HG03520 (cell line): ENCODE results near the gene GOLGA6C.
"Not testable (repeated sequence)": the region's sequence is repeated elsewhere in the genome, so short reads cannot be mapped to it uniquely, and the experiment has no call there.

ENCODE experiments used
- ATAC-seq: cut with Tn5 transposase; IDR thresholded peaks from one replicate; pipeline ENCODE4 v1.9.1; 2021; ENCODE audit warnings: mild to moderate bottlenecking, moderate library complexity; ENCODE audit not compliant: unreplicated experiment

Gene GOLGA6C

DNA sequence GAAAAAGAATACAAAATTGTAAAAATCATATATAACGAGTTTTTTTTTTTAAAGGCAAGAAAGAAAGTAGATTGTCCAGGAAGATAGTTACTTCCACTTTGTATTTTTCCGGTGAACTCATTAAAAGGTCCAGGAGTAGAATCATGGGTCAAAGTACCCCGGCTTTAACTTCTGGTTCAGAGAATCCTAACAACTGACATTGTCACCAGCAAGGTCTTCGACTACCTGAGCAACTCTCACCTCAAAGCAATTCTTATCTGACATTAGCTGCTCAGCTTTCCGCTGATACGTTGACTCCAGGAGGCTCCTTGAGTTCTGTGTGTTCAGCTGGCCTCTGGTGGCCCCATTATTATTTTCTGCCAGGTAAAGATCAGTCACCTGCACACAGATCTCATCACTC is 9.1 kb upstream of the GOLGA6C start:
- not testable (repeated sequence) for ATAC-seq

DNA sequence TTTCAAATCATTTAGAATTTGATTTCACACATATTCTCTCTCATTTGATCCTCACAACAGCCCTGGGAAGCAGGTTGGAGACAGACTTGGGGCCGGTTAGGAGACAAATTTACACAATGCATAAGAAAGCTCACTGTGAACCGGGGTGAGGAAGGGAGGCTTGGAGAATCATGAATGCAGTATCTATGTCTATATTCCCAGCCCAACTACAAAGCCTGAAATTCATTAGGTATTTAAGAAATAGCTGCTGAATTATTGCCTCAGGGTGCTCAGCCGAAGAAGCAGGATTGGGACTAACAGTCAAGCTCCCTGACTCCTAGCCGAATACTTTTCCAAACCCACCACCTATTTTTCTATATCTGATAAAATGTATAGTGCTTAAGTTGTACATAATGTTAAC is 8.4 kb upstream of the GOLGA6C start:
- ATAC-seq = no peak

DNA sequence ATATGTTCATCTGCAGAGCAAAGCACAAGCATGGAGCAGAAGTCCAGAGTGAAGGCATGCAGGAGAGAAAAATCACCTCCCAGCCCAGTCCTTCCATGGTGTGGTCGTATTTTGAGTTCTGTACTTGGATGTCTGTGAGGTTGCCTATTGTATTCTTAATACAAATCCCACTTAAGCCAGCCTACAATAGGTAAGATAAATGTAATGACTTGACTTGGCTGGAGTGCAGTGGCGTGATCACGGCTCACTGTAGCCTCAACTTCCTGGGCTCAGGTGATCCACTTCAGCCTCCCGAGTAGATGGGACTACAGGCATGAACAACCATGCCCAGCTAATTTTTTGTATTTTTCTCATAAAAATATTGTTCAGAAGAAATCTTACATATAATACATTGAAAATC is 6.8 kb upstream of the GOLGA6C start:
- ATAC-seq = not testable (repeated sequence)

DNA sequence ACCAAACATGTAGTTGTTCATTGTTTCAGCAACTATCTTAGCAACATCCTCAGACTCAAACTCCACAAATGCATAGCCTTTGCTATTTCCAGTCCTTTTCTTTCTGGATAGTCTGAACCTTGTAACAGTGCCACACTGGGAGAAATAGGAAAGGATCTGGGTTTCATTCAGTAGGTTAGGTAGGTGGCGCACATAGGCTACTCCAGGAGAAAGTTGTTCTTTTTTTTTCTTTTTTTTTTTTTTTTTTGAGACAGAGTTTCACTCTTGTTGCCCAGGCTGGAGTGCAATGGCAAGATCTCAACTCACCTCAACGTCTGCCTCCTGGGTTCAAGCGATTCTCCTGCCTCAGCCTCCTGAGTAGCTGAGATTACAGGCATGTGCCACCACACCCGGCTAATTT is 5.8 kb upstream of the GOLGA6C start:
- not testable (repeated sequence) for ATAC-seq

DNA sequence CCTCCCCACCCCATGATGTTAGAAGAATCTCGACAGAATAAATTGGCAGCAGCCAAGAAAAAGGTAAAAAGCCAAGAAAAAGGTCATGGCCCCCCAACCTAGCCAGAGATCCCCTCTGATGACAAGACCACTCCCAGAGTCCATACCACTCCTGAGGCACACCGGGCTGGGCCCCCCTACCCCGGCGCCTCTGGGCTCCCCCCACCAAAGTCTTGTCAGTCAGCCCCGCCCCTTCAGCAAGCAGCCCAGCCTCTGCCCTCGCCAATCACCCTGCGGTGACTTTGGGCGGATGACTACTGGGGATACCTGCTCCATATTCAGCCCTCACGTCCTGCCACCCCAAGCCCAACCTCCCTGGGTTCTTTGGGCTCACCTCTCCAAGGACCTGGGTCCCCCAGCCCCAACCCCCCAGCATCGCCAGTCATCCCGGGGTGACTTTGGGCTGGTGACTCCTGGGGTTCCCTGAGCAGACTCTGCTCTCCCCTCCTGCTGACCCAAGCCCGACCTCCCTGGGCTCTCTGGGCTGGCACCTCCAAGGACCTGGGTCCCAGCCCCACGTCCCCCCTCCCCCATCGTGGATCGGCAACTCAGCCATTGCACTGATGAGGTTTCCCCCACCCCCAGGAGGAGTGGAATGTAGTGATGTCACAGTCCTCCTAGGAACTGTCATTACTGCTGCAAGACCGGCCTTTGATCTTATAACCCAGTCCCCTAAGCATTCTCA is 648 bp downstream of the GOLGA6C start:
- ATAC-seq = not testable (repeated sequence)

DNA sequence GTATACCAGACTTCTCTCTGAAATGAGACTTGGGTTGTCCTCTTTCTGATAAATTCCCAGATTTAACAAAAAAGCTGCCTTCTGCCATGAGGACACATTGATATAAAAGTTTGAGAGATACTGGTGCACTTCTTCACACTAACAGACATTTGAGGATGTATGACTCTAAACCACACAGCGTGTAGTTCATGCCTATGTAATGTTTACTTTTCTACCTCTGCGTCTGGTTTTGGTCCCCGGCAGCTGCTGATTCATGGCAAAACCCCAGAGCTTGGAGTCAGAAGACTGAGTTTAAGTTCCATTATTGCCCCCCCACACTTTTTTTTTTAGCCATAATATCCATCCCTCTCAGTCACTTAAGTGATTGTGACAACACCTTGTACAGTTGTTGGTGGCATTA is 1.7 kb downstream of the GOLGA6C start:
- not testable (repeated sequence) for ATAC-seq

DNA sequence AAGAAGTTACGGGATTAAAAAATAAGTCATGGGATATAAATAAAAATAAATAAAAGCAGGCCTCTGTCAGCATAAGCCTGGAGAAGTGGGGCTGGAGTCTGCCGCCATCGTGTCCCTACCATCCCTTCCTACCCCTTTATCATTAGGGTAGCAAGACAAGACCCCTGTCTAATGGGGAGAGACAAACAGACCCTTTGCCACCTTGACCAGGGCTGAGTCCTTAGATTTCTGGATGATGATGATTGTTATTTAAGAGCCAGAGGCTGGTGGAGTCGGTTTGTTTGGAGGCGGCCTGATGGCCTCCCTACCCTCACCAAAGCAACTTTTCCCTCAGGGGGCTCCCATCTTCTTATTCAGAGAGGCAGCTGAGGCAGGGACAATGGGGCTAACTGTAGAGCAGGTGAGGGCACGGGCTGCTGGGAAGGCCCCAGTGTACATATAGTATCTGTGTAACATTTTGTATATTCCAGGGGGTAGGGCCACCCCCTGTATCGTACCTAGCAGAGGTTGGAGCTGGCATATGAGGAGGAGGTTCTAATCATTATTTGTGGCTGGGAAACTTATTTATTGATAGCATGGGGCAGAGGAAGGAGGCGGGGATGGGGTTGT is 15.7 kb downstream of the GOLGA6C start:
- not testable (repeated sequence) for ATAC-seq

DNA sequence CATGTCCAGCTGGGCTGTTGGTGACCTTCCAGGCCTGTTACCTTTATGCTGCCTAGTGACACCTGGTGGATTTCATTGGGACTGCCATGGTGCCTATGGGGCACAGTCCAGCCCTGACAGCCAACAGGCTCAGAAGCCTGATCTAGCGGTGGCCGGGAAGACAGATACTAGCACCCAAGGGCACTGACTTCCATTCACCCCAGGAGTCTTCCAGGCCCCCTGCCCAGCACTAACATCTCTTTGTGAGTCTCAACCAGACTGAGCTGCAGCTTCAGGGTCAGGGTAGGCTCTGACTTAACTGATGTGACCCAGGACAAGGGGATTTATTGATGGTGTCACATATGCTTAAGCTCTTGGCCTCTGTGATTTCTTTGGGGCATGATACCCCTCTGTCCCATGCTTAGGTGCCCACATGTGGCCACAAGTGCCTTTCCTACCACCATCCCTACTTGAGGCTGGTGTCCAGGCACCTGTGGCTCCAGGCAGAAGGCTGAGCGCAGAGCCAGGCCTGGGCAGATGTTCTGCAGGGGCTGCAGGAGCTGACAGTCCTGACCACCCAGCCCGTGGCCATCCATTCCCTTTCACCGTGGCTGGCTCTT is 16.5 kb downstream of the GOLGA6C start:
- ATAC-seq = not testable (repeated sequence)

DNA sequence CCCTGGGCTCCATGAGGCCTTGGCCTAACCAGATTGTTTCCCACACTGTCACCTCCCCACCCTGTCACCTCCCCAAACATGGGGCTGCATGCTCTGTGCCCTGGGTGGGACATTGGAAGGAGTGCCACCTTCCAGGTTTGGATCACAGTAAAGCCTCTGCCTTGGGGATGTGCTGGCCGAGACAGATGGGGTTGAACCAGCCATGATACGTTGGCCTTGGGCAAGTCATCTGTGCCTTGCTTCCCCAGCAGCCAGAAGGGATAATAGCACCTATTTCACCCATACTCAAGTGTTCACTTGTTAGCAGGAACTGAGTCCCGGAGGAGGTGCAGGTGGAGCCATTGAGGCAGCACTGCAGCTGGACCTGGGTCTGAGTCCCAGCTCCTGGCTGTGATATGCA is 17.5 kb downstream of the GOLGA6C start:
- not testable (repeated sequence) for ATAC-seq

DNA sequence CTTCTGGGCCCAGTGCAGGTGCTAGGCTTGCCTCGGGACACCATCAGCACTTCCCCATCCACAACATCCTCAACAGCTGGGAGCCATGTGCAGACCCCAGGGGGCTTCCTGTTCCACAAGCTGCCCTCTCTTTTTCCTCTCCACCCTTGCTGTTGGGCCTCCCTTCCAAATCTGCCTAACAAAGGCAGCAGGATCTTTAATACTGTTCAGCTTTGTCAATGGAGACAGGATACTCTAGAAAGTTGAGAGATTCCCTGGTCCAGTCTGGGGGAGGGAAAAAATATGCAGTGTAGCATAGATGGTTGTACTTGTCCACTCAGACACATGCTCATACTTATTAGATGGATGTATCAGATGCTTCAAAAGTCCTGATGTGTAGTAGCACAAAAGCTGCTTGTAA is 20.4 kb downstream of the GOLGA6C start:
- ATAC-seq = not testable (repeated sequence)

DNA sequence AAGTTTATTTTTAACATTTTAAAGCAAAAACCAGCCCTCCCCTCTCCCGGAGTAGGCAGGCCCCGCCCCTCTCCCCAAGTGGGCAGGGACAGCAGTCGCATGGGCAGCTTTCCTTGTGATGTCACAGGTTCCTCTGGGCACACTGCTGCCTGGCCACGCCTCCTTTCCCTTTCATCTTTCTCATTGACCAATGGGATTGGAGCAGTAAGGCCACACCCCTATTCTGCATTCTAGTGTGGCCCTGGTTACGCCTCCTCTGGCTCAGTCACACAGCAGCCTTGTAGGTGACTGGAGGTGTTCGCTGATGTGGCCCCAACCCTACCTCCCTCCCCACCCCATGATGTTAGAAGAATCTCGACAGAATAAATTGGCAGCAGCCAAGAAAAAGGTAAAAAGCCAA is 24.4 kb downstream of the GOLGA6C start, which contains the start of gene GOLGA6D:
TSS of gene GOLGA6D (plus strand) at position 264 of the 400 bp plus-strand sequence. CDS start at position 305, 41 bp downstream.
- ATAC-seq = not testable (repeated sequence)

DNA sequence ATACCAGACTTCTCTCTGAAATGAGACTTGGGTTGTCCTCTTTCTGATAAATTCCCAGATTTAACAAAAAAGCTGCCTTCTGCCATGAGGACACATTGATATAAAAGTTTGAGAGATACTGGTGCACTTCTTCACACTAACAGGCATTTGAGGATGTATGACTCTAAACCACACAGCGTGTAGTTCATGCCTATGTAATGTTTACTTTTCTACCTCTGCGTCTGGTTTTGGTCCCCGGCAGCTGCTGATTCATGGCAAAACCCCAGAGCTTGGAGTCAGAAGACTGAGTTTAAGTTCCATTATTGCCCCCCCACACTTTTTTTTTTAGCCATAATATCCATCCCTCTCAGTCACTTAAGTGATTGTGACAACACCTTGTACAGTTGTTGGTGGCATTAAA is 26.0 kb downstream of the GOLGA6C start:
- ATAC-seq = not testable (repeated sequence)

DNA sequence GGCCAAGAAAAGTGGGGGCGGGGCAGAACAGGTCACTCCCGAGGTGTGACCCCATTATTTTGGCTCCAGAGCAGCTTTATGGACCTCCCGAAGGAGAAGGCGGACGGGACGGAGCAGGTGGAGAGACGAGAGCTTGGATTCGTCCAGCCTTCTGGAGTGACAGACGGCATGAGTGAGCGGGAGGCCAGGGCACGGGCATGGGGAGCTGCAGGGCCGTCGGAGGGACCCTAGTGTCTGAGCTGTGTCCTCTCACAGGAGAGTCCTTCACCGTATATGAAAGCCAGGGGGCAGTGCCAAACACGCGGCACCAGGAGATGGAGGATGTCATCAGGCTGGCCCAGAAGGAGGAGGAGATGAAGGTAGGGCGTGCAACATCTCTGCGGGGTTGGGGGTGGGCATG is 35.5 kb downstream of the GOLGA6C start:
- not testable (repeated sequence) for ATAC-seq

DNA sequence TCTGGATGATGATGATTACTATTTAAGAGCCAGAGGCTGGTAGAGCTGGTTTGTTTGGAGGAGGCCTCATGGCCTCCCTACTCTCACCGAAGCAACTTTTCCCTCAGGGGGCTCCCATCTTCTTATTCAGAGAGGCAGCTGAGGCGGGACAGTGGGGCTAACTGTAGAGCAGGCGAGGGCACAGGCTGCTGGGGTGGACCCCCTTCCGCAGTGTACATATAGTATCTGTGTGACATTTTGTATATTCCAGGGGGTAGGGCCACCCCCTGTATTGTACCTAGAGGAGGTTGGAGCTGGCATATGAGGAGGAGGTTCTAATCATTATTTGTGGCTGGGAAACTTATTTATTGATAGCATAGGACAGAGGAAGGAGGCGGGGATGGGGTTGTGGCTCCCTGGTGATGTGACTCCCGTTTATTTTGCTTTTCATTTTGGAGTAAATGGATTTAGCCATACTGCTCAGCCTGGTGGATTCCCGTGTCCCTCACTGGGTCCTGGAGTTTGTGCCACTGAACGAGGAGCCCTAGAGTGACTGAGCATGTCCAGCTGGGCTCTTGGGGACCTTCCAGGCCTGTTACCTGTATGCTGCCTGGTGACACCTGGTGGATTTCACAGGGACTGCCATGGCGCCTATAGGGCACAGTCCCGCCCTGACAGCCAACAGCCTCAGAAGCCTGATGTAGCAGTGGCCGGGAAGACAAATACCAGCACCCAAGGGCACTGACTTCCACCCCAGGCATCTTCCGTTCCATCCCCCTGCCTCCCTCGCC is 40.6 kb downstream of the GOLGA6C start:
- peak; percentile 50 for ATAC-seq

DNA sequence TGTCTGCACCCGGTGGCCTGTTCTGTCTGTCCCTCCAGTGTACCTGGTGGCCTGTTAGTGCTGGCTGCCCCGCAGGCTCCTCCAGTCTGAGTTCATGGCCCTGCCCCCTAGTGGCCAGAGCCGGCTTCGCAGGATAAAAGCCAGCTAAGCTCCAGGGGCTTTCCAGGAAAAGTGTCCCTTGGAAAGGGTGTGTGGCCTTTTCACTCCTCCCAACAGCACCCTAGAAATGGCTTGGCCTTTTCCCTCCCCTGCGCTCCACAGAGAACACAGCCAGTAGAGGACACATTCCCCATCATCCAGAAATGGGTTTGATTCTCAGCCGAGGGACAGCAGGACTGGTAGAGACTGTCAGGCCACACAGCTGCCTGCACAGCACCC is 41.2 kb downstream of the GOLGA6C start:
- peak; percentile 38 for ATAC-seq

DNA sequence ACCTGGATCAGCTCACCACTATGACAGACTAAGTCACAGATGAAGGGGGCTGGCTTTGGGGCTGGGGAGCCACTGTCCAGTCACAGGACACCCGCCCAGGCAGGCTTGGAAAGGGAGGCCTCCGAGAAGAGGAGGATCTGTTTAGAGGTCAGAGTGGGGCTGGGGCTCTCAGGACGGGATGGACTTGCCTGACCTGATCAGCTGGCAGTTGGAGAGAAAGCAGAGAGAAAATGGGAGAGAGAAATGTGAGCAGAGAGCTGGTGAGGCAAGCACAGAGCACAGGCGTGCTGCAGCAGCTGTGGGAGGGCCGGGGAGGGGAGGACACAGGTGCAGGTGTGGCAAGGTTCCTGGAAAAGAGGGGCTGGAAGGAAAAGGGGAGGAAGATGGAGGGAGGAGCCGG is 41.9 kb downstream of the GOLGA6C start:
- ATAC-seq = not testable (repeated sequence)

DNA sequence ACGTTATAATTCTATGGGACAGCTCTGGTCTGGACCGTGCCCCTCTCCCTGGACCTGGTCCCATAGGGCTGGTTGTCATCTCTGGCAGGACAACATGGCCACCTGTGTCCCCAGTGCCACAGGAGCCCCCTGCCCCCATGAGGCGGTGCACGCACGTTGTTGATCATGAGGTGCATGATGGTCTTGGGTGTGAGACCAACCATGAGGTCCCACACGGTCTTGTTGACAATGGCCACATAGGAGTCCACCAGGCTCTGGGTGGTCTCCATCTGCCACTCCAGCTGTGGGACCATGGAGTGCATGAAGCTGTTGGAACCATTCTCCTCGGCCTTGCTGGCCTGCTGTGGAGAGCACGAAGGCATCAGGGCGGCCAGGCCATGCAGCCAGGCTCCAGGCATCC is 44.2 kb downstream of the GOLGA6C start:
- ATAC-seq = no peak

DNA sequence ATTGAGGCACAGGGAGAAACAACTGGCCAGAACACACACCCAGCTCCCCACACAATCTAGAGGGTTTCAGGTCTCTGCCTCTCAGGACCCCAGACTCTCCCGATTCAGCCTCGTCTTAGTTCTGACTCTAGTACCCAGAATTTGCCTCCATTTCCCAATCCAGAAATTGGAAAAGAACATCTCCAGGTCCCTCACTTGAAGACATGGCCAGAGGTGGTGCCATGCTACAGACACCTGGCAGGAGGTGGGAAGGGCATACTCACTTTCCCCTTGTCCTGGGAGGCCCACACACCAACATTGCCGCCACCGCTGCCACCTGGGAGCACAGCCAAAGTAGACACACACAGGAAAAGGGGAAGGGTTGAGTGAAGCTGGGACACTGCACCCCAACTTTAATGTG is 44.6 kb downstream of the GOLGA6C start:
- ATAC-seq = not testable (repeated sequence)

DNA sequence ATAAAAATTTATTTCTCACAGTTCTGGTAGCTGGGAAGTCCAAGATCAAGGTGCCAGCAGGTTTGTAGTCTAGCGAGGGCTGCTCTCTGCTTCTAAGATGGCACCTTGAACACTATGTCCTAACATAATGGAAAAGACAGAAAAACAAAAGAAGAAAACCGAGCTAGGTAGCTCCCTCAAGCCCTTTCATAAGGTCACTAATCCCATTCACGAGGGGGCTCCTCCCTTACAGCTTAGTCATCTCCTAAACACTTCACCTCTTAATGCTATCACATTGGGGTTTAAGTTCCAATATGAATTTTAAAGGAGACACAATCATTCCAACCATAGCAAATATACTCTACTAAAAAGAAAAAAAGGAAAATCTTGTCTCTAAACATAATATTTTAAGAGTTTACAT is 48.1 kb downstream of the GOLGA6C start:
- ATAC-seq = no peak

DNA sequence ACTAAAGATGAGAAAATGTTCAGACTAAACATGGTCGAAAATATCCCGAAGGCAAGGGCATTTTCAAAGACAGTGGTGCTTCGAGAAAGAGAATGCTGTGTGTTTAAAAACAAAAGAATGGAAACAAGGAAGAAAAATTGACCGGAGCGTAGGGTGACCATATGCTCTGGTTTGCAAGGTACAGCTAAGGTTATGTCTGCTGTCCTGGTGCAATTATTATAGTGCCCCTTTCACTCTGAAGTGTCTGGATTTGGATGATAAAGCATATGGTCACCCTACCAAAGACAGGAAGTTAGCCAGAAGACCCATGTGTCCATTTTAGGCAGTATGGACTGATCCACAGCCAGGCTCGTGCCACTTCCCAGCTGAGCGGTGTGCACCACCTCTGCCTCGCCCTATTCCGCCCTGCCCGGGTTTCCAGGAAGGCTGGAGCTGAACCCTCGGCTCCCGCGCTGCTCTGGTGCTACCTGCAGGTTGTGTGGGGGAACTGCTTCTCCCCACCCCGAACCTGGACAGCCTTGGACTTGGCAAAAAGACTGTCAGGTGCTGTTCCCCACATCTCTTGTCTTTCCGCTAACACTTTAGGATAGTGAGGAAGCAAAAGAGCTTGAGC is 49.8 kb downstream of the GOLGA6C start:
- no peak for ATAC-seq

DNA sequence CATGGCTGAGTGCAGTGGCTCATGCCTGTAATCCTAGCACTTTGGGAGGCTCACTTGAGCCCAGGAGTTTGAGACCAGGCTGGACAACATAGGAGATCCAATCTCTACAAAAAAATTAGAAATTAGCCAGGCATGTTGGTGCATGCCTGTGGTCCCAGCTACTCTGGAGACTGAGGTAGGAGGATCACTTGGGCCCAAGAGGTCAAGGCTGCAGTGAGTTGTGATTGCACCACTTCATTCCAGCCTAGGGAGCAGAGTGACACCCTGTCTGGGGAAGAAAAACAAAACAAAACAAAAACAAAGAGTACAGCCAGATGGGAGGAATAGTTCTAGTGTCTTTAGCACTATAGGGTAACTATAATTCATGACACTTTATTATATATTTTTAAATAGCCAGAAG is 51.6 kb downstream of the GOLGA6C start:
- no peak for ATAC-seq
